Bone marrow (tissue), 2 donors: ENCODE measurements around the gene ATXN1.

ENCODE experiments used
- DNase-seq, 2 donors: peaks; one replicate each; lab custom pipeline; 2025; lab: John Stamatoyannopoulos, UW

ATXN1 gene

DNA sequence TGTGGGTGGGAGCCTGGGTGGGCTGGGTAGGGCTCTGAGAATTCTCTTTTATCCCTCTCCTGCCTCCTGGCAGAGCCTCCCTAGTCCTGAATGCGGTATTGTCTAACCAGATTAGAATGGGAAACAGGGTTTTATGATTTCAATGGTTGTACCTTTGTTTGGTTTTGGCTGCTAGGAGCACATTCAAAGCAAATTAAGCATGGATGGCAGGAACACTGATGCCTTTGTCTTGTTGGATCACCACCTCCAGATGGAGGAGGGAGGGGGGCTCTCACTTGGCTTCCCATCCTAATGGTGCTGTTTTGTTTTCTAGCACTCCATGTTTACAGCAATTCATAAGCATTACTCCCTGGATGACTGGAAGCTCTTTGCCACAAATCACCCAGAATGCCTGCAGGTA lies 511.3 kb downstream of the ATXN1 start:
- no peak for DNase-seq
